NCI-H1105 (cell line): ENCODE measurements around the gene IL6R.
"Not testable (repeated sequence)": the region's sequence is repeated elsewhere in the genome, so short reads cannot be mapped to it uniquely, and the experiment has no call there.

Experiments used
- DNase-seq: peaks from one replicate; lab custom pipeline; 2025; lab: John Stamatoyannopoulos, UW

The IL6R gene

GRCh38 chr1:154404984-154405746, at the start of gene IL6R:
IL6R (plus strand) TSS chr1:154405343; CDS start chr1:154405630, 287 bp downstream.
- DNase-seq, result peak; percentile 29

DNA sequence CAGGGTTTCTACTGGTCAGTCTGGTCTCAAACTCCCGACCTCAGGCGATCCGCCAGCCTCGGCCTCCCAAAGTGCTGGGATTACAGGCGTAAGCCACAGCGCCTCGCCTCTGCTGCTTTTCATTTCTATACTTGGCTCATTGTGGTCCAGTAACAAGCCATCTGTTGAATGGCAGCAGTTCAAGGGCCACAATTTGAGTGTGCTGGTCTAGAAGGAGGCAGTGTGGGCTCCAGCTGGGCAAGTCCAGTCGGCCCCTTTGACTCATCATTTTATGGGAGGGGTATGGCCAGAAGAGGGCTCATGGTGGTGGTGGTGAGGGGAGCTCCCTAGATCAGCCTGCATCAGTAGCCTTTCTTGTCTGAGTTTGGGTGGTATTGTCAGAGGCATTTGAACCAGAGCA, 46.6 kb upstream of the IL6R start:
- DNase-seq, result no peak

DNA sequence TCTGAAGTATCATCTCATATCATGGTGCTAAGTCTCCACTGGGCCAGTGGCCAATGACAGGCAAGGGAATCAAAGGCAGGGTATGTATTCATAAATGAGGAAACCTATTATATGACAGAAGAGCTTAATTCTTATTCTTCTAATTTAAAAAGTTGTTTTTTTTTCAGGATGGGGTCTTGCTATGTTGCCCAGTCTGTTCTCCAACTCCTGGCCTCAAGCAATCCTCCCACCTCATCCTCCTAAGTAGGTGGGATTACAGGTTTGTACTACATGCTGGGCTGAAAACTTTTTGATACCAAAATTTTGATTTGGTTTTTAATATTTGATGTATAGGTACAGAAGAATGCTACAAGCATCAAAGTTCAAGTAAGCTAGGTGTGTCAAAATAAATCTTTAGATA, 44.9 kb upstream of the IL6R start:
- DNase-seq, result no peak

DNA sequence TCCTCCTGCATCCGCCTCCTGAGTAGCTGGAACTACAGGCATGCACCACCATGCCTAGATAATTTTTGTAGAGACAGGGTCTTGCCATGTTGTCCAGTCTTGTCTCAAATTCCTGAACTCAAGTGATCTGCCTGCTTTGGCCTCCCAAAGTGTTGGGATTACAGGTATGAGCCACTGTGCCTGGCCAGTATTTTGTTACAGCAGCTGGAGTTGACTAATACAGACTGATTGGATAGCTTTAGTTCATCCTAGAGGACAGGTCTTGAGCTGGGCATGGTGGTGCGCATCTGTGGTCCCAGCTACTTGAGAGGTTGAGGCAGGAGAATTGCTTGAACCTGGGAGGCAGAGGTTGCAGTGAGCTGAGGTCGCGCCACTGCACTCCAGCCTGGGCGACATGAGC, 44.3 kb upstream of the IL6R start:
- DNase-seq, result not testable (repeated sequence)

DNA sequence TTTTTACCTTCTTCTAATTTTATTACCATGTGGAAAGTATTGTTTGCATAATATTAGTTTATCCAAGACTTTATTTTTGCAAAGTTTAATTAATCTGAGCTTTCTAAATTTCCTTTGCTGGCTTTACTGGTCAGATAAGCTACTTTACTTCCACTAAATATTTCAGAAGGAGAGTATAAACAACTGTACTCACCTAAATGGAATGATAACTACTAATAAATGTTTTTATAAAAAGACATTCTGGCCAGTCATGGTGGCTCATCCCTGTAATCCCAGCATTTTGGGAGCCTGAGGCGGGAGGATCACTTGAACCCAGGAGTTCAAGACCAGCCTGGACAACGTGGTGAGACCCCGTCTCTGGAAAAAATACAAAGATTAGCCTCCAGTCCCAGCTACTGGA, 43.8 kb upstream of the IL6R start:
- no peak for DNase-seq

GRCh38 chr1:154371436-154371835, 33.7 kb upstream of the IL6R start:
- no peak for DNase-seq

- not testable (repeated sequence) for DNase-seq
These were observed 31.3 kb upstream of the IL6R start for GRCh38 chr1:154373777-154374357.

GRCh38 chr1:154379301-154379700, 25.8 kb upstream of the IL6R start:
- no peak for DNase-seq

- DNase-seq, result no peak
These were observed 20.3 kb upstream of the IL6R start for GRCh38 chr1:154384650-154385489.

GRCh38 chr1:154386643-154387352, 18.3 kb upstream of the IL6R start:
- no peak for DNase-seq

GRCh38 chr1:154391086-154391770, 13.9 kb upstream of the IL6R start:
- no peak for DNase-seq

- DNase-seq, result no peak
These were observed 7.0 kb upstream of the IL6R start for GRCh38 chr1:154398141-154398540.

- DNase-seq, result no peak
These were observed 6.5 kb upstream of the IL6R start for GRCh38 chr1:154398678-154399077.

GRCh38 chr1:154400381-154400801, 4.8 kb upstream of the IL6R start:
- no peak for DNase-seq

- DNase-seq, result no peak
These were observed 2.7 kb upstream of the IL6R start for GRCh38 chr1:154402409-154402921.

- DNase-seq, result no peak
These were observed 1.7 kb upstream of the IL6R start for GRCh38 chr1:154403261-154403943.

GRCh38 chr1:154403983-154404382, 1.2 kb upstream of the IL6R start:
- no peak for DNase-seq

GRCh38 chr1:154404511-154404931, 622 bp upstream of the IL6R start:
- DNase-seq, result no peak

DNA sequence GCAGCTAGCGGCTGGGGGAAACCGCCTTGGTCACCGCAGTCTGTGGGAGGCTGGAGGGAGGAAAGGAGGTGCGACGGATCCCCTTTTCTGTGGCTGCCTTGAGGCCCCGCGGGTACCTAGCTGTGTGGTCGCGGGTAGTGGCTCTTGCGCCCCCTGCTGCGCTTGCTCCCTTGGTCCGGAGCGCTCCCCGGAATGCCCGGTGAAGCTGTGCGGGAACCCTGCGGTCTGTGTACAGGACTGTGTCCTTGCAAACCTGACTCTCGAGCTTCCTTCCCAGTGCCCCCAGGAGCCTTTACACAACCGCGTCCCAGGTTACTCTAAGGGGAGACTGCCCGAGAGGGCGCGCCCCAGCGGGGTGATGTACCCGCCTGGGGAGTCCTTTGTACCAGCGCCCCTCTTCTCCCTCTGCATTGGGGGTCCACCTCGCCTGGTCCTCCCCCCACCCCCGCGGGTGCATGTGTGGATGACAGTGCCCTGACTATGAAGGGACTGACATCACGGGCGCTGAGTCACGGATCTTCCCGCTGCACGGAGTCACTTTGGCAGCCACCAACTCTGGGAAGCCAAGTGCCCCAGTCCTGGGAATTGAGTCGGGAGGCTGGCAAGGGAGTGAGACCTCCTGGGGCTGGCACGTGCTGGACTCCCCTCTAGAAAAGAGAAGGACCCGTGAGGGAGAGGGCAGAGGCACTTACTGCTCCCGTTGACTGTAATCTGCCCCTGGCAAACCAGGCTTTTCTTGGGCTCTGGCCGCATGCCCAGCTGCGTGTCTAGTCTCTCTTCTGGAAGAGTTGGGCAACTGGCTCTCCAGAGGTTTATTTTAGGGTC, 816 bp downstream of the IL6R start:
- peak; percentile 29 for DNase-seq

DNA sequence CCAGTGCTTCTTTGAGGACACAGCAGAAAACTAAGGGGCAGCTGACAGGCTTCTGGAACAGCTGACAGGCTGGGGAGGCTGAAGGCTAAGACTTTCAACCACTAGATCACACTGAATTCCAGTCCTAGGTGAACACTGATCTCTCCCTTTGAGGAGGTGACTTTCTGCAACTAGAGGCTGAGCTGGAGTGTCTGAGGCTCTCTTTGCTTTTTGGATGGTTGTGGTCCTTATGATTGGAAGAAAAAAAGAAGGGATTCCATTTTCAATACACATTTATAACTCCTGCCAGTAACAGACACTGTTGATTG, 1.4 kb downstream of the IL6R start:
- no peak for DNase-seq
